HEK293T (cell line): ENCODE results near the gene ADCY3.
"Not testable (repeated sequence)": the region's sequence is repeated elsewhere in the genome, so short reads cannot be mapped to it uniquely, and the experiment has no call there.

Source experiments
- BHLHE40 ChIP-seq: fragments of 450-650 bp; IDR thresholded peaks from 2 replicates; pipeline ENCODE4 v1.6.1; 2016; ENCODE audit warnings: mild to moderate bottlenecking, moderate library complexity, borderline replicate concordance
- LEF1 ChIP-seq: fragments of 450-650 bp; IDR thresholded peaks from 2 replicates; pipeline ENCODE4 v1.6.1; 2017; ENCODE audit warnings: mild to moderate bottlenecking, borderline replicate concordance
- SUZ12 ChIP-seq: fragments of 450-650 bp; IDR thresholded peaks from 2 replicates; pipeline ENCODE4 v1.6.1; 2016; ENCODE audit warnings: mild to moderate bottlenecking

DNA sequence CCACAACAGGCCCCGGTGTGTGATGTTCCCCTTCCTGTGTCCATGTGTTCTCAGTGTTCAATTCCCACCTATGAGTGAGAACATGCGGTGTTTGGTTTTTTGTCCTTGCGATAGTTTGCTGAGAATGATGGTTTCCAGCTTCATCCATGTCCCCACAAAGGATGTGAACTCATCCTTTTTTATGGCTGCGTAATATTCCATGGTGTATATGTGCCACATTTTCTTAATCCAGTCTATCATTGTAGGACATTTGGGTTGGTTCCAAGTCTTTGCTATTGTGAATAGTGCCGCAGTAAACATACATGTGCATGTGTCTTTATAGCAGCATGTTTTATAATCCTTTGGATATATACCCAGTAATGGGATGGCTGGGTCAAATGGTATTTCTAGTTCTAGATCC lies 119.5 kb downstream of the ADCY3 start:
- not testable (repeated sequence) for TF ChIP-seq LEF1, BHLHE40, SUZ12
